GM12892 (cell line): Measurements from ENCODE around the gene AADAC.

Source experiments
- POLR2A ChIP-seq: IDR thresholded peaks from 2 replicates; pipeline ENCODE4 v1.6.1; 2011; ENCODE audit warnings: low read depth, low read length, control low read depth
- POLR2AphosphoS5 ChIP-seq: IDR thresholded peaks from 2 replicates; pipeline ENCODE4 v1.6.1; 2011; ENCODE audit warnings: low read depth, low read length, control low read depth

DNA sequence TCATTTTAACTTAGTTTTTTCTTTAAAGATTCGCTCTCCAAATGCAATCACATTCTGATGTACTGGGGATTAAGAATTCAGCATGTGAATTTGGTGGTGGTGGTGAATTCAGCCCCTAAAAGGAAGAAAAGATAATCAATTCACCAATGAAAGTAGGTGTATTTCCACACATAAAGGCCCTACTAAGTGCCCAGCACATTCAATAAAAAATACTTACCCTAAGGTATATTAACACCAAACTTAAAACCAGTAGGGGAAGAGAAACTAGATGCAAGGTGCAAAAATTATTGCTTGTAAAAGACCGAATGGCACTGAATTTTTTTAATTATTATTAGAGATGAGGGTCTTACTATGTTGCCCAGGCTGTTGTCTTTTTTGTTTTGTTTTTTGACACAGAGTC lies 42.7 kb downstream of the AADAC start:
- no peak for TF ChIP-seq POLR2AphosphoS5
- no peak for TF ChIP-seq POLR2A
